Measurements from ENCODE around the gene MAD1L1.

Gene MAD1L1

GRCh38 chr7:2013381-2014311 lies 219.1 kb downstream of the MAD1L1 start:
- no peak for DNase-seq (ENCODE audit: low read depth)

- no peak for DNase-seq (ENCODE audit: low read depth)
These were observed 219.8 kb downstream of the MAD1L1 start for GRCh38 chr7:2012981-2013380.

GRCh38 chr7:2012044-2012900 lies 220.5 kb downstream of the MAD1L1 start:
- no peak for DNase-seq (ENCODE audit: low read depth)

GRCh38 chr7:2011266-2012043 lies 221.3 kb downstream of the MAD1L1 start:
- DNase-seq (ENCODE audit: low read depth): no peak

- DNase-seq (ENCODE audit: low read depth): no peak
These were observed 222.0 kb downstream of the MAD1L1 start for GRCh38 chr7:2010551-2011265.

- no peak for DNase-seq (ENCODE audit: low read depth)
These were observed 222.6 kb downstream of the MAD1L1 start for GRCh38 chr7:2010101-2010500.

- DNase-seq (ENCODE audit: low read depth): no peak
These were observed 223.2 kb downstream of the MAD1L1 start for GRCh38 chr7:2009541-2010001.

- DNase-seq (ENCODE audit: low read depth): no peak
These were observed 223.7 kb downstream of the MAD1L1 start for GRCh38 chr7:2008936-2009540.

- no peak for DNase-seq (ENCODE audit: low read depth)
These were observed 224.4 kb downstream of the MAD1L1 start for GRCh38 chr7:2008101-2008935.

GRCh38 chr7:2007551-2007950 lies 225.2 kb downstream of the MAD1L1 start:
- no peak for DNase-seq (ENCODE audit: low read depth)

- DNase-seq (ENCODE audit: low read depth): no peak
These were observed 225.8 kb downstream of the MAD1L1 start for GRCh38 chr7:2006921-2007381.

- DNase-seq (ENCODE audit: low read depth): no peak
These were observed 226.4 kb downstream of the MAD1L1 start for GRCh38 chr7:2006231-2006771.

GRCh38 chr7:2005786-2006185 lies 227.0 kb downstream of the MAD1L1 start:
- no peak for DNase-seq (ENCODE audit: low read depth)

GRCh38 chr7:2004841-2005725 lies 227.7 kb downstream of the MAD1L1 start:
- no peak for DNase-seq (ENCODE audit: low read depth)

- no peak for DNase-seq (ENCODE audit: low read depth)
These were observed 228.6 kb downstream of the MAD1L1 start for GRCh38 chr7:2003931-2004812.

GRCh38 chr7:2003451-2003930 lies 229.3 kb downstream of the MAD1L1 start:
- DNase-seq (ENCODE audit: low read depth): no peak
